HCT116 (cell line): Measurements from ENCODE around the gene SNF8.

ENCODE experiments used
- CTCF ChIP-seq, 3 experiments: fragments of 200-600 bp in 1 of 3; sonication (generic) in 1 of 3; IDR thresholded peaks in 2 of 3; conservative IDR thresholded peaks in 1 of 3; 2 replicates each; pipeline ENCODE4 v1.5.1; 2012 to 2017; ENCODE audit warnings: low read depth in 2 of 3, low read length in 2 of 3, antibody characterized with exemption in 1 of 3, borderline replicate concordance in 1 of 3, control low read depth in 1 of 3, mild to moderate bottlenecking in 1 of 3, mixed read lengths in 1 of 3, mixed run types in 1 of 3, moderate library complexity in 1 of 3; ENCODE audit not compliant: insufficient read depth in 1 of 3
- EZH2 ChIP-seq: fragments of 200-600 bp; sonication (generic); IDR thresholded peaks from 2 replicates; pipeline ENCODE4 v1.6.1; 2017; ENCODE audit warnings: antibody characterized with exemption, mixed run types
- FOSL1 ChIP-seq: IDR thresholded peaks from 2 replicates; pipeline ENCODE4 v1.6.1; 2012; ENCODE audit warnings: low read depth
- POLR2AphosphoS5 ChIP-seq: IDR thresholded peaks from 2 replicates; pipeline ENCODE4 v1.6.1; 2011; ENCODE audit warnings: mild to moderate bottlenecking, low read depth, low read length, moderate library complexity
- SP1 ChIP-seq: IDR thresholded peaks from 2 replicates; pipeline ENCODE4 v1.6.1; 2012; ENCODE audit warnings: low read depth

- no peak for TF ChIP-seq POLR2AphosphoS5
- no peak for TF ChIP-seq CTCF (IDR thresholded peaks at IDR 0.05 in 2 of 3, conservative IDR thresholded peaks at IDR 0.05 in 1 of 3; ENCODE audit: borderline replicate concordance in 1 of 3, insufficient read depth in 1 of 3, low read depth in 2 of 3, low read length in 2 of 3)
- TF ChIP-seq SP1 = no peak
- TF ChIP-seq EZH2 = no peak
- no peak for TF ChIP-seq FOSL1
Observed at GRCh38 chr17:48910370-48910769, 34.3 kb downstream of the SNF8 start.
